Suprapubic skin (tissue), 3 donors: ENCODE measurements around the gene GGCX.

Experiments used
- EP300 ChIP-seq: sonication (generic); formaldehyde crosslinking; IDR thresholded peaks from one replicate; pipeline ENCODE4 v1.6.1; 2017; ENCODE audit warnings: antibody characterized with exemption
- POLR2A ChIP-seq, 2 donors: fragments of 450-650 bp; IDR thresholded peaks; one replicate each; pipeline ENCODE4 v1.6.1; 2017; ENCODE audit warnings: antibody characterized with exemption in 2 of 2, mild to moderate bottlenecking in 2 of 2, moderate library complexity in 2 of 2
- TF ChIP-seq, protein P1 (sequence below), 2 donors: fragments of 200-600 bp in 1 of 2; fragments of 450-650 bp in 1 of 2; sonication (generic) in 1 of 2; IDR thresholded peaks; one replicate each; pipeline ENCODE4 v1.5.1; 2016 to 2019; ENCODE audit warnings: antibody characterized with exemption in 2 of 2, mild to moderate bottlenecking in 1 of 2, moderate library complexity in 1 of 2

DNA sequence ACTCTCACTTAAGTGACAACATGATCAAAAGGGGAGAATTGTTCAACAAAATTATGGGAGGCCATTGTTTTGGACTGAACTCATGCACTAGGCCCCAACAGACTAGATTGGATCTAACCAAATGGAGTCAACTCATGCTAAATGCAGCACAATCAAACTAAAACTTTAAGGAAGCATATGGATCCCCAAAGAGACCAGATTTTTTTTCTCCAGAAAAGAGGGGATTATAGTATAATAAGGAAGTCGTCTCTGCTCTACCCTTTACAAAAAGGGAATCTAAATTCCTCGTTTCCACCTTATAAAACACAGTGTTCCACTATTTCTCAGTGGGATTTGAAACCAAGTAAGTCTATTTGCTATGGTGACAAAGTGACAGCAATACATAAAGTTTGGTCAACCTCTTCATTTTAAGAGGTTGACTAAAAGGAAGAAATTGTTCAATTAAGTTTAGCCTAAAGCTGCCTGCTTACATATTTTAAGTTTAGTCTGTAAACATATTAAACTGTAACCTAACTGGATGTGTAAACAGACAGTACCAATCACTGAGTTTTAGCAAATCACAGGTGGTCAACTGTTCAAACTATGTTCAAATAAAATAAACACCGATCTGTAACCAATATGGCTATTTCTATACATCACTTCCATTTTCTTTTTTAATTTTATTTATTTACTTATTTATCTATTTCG, 63.2 kb downstream of the GGCX start:
- TF ChIP-seq POLR2A (IDR thresholded peaks at IDR 0.05) (no peak), EP300 (no peak)
- TF ChIP-seq, protein P1, sequence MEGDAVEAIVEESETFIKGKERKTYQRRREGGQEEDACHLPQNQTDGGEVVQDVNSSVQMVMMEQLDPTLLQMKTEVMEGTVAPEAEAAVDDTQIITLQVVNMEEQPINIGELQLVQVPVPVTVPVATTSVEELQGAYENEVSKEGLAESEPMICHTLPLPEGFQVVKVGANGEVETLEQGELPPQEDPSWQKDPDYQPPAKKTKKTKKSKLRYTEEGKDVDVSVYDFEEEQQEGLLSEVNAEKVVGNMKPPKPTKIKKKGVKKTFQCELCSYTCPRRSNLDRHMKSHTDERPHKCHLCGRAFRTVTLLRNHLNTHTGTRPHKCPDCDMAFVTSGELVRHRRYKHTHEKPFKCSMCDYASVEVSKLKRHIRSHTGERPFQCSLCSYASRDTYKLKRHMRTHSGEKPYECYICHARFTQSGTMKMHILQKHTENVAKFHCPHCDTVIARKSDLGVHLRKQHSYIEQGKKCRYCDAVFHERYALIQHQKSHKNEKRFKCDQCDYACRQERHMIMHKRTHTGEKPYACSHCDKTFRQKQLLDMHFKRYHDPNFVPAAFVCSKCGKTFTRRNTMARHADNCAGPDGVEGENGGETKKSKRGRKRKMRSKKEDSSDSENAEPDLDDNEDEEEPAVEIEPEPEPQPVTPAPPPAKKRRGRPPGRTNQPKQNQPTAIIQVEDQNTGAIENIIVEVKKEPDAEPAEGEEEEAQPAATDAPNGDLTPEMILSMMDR (IDR thresholded peaks at IDR 0.05), result no peak
